Tibial artery (tissue), 4 donors: ENCODE results near the gene PLEKHG4B.

Experiments used
- DNase-seq, 2 donors: peaks; one replicate each; pipeline ENCODE4 v3.0.0-alpha.2; 2019
- H3K27ac ChIP-seq, 2 donors: fragments of 200-600 bp; sonication (generic) in 1 of 2; 1 replicate in 1 of 2; 2 replicates in 1 of 2; pipeline ENCODE4 v1.5.1; 2018 to 2019; ENCODE audit warnings: mild to moderate bottlenecking in 1 of 2
- H3K27me3 ChIP-seq, 2 donors: fragments of 200-600 bp; sonication (generic) in 1 of 2; one replicate each; pipeline versions ENCODE4 v1.5.1 to v1.6.0; 2016 to 2019
- H3K36me3 ChIP-seq, 3 donors: fragments of 200-600 bp; sonication (generic) in 2 of 3; one replicate each; pipeline ENCODE4 v1.5.1; 2016 to 2019; ENCODE audit warnings: mild to moderate bottlenecking in 2 of 3
- H3K4me1 ChIP-seq, 4 donors: fragments of 200-600 bp; sonication (generic) in 2 of 4; 1 replicate in 3 of 4; 2 replicates in 1 of 4; pipeline ENCODE4 v1.5.1; 2016 to 2019
- H3K4me3 ChIP-seq, 2 donors: fragments of 200-600 bp; sonication (generic) in 1 of 2; 1 replicate in 1 of 2; 2 replicates in 1 of 2; pipeline ENCODE4 v1.5.1; 2018 to 2019; ENCODE audit warnings: mild to moderate bottlenecking in 2 of 2
- H3K9me3 ChIP-seq, 3 donors: fragments of 200-600 bp; sonication (generic) in 1 of 3; one replicate each; pipeline ENCODE4 v1.5.1; 2016 to 2019
- CTCF ChIP-seq, 2 experiments: fragments of 200-600 bp in 1 of 2; fragments of 450-650 bp in 1 of 2; IDR thresholded peaks; one replicate each; pipeline ENCODE4 v1.5.1; 2017 to 2019; ENCODE audit warnings: antibody characterized with exemption in 2 of 2, mild to moderate bottlenecking in 1 of 2, moderate library complexity in 1 of 2
- intact Hi-C: fragments of 100-400 bp; cut with DNase I; formaldehyde crosslinking; loops from one replicate; pipeline ENCODE4 v1.15.0; 2023; ENCODE audit warnings: low total_unique reads

The PLEKHG4B gene

GRCh38 chr5:167982-168660 is 76.2 kb downstream of the PLEKHG4B start:
- Histone ChIP-seq H3K27ac (no peak overlapping the region), H3K4me1 (peaks cover 0 to 11% (median 5%) of the 10 kb centered on the region in 4 donors), H3K9me3 (no peaks in the 10 kb centered on the region), H3K36me3 (no peaks in the 10 kb centered on the region), H3K27me3 (peaks cover 0 to 19% of the 10 kb centered on the region in 2 donors), H3K4me3 (no peak overlapping the region)
- no peak for TF ChIP-seq CTCF (IDR thresholded peaks at IDR 0.05)
- peak in 1 of 2 donors; percentile 61 for DNase-seq
- intact Hi-C loops, result no loop called here

- Histone ChIP-seq H3K9me3 (no peaks in the 10 kb centered on the region), H3K27ac (no peak overlapping the region), H3K27me3 (peaks cover 0 to 19% of the 10 kb centered on the region in 2 donors), H3K36me3 (peaks cover 0 to 6% (median 0%) of the 10 kb centered on the region in 3 donors), H3K4me3 (no peak overlapping the region), H3K4me1 (peaks cover 0 to 11% (median 5%) of the 10 kb centered on the region in 4 donors)
- intact Hi-C loops, result no loop called here
- TF ChIP-seq CTCF (IDR thresholded peaks at IDR 0.05), result no peak
- peak; percentile 43 to 77 for DNase-seq
These were observed 77.2 kb downstream of the PLEKHG4B start for GRCh38 chr5:169071-169727.

GRCh38 chr5:169728-170094 is 77.7 kb downstream of the PLEKHG4B start:
- H3K36me3 ChIP-seq, result peaks cover 0 to 6% (median 0%) of the 10 kb centered on the region in 3 donors
- DNase-seq, result no peak
- no peak overlapping the region for H3K4me3 ChIP-seq
- TF ChIP-seq CTCF (IDR thresholded peaks at IDR 0.05), result no peak
- peaks cover 0 to 19% of the 10 kb centered on the region in 2 donors for H3K27me3 ChIP-seq
- peaks cover 0 to 11% (median 5%) of the 10 kb centered on the region in 4 donors for H3K4me1 ChIP-seq
- intact Hi-C loops, result no loop called here
- no peaks in the 10 kb centered on the region for H3K9me3 ChIP-seq
- no peak overlapping the region for H3K27ac ChIP-seq

GRCh38 chr5:170971-171800 is 79.2 kb downstream of the PLEKHG4B start:
- no peak overlapping the region for H3K27ac ChIP-seq
- peaks cover 0 to 11% (median 5%) of the 10 kb centered on the region in 4 donors for H3K4me1 ChIP-seq
- H3K4me3 ChIP-seq, result no peak overlapping the region
- intact Hi-C loops, result no loop called here
- H3K9me3 ChIP-seq, result no peaks in the 10 kb centered on the region
- peaks cover 0 to 19% of the 10 kb centered on the region in 2 donors for H3K27me3 ChIP-seq
- peak; percentile 13 to 60 for DNase-seq
- TF ChIP-seq CTCF (IDR thresholded peaks at IDR 0.05), result no peak
- peaks cover 0 to 6% (median 0%) of the 10 kb centered on the region in 3 donors for H3K36me3 ChIP-seq

GRCh38 chr5:171801-172331 is 79.9 kb downstream of the PLEKHG4B start:
- DNase-seq, result peak; percentile 18 to 56
- TF ChIP-seq CTCF (IDR thresholded peaks at IDR 0.05), result no peak
- intact Hi-C loops, result no loop called here

More at GRCh38 chr5:171801-172331, 79.9 kb downstream of the PLEKHG4B start:
- Histone ChIP-seq H3K4me1 (peaks cover 0 to 11% (median 5%) of the 10 kb centered on the region in 4 donors), H3K36me3 (peaks cover 0 to 6% (median 0%) of the 10 kb centered on the region in 3 donors), H3K27me3 (peaks cover 0 to 19% of the 10 kb centered on the region in 2 donors), H3K27ac (no peak overlapping the region), H3K9me3 (no peaks in the 10 kb centered on the region), H3K4me3 (no peak overlapping the region)
